ENCODE measurements around the gene SPRYD3.

SPRYD3 gene

GRCh38 chr12:53060064-53060720 lies 19.0 kb downstream of the SPRYD3 start:
- Histone ChIP-seq H3K4me1 (ENCODE audit: control insufficient read depth, insufficient read depth, low read length) (peaks cover 6% of the 10 kb centered on the region), H3K4me3 (ENCODE audit: low read depth, low read length) (no peak overlapping the region), H3K27ac (ENCODE audit: extremely low read depth, low read depth, low read length) (no peak overlapping the region), H3K9me3 (ENCODE audit: control insufficient read depth, insufficient read depth, low read depth, low read length) (no peaks in the 10 kb centered on the region), H3K36me3 (ENCODE audit: control insufficient read depth in 2 of 2, insufficient read depth in 1 of 2, low read length in 2 of 2) (peaks cover 0 to 44% of the 10 kb centered on the region in 2 experiments; a peak in 1 of 3 replicates)
- POLR2A ChIA-PET = interaction anchor here (1.1 to 1.7 kb wide), 2 partner anchors 19 to 37 kb away, joined by 4 read pairs; partner anchors contain the start of genes IGFBP6 and SPRYD3
- no peak for TF ChIP-seq ZNF768 (tag by site-specific recombination; IDR thresholded peaks at IDR 0.05)
- TF ChIP-seq, protein P1, sequence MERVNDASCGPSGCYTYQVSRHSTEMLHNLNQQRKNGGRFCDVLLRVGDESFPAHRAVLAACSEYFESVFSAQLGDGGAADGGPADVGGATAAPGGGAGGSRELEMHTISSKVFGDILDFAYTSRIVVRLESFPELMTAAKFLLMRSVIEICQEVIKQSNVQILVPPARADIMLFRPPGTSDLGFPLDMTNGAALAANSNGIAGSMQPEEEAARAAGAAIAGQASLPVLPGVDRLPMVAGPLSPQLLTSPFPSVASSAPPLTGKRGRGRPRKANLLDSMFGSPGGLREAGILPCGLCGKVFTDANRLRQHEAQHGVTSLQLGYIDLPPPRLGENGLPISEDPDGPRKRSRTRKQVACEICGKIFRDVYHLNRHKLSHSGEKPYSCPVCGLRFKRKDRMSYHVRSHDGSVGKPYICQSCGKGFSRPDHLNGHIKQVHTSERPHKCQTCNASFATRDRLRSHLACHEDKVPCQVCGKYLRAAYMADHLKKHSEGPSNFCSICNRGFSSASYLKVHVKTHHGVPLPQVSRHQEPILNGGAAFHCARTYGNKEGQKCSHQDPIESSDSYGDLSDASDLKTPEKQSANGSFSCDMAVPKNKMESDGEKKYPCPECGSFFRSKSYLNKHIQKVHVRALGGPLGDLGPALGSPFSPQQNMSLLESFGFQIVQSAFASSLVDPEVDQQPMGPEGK (tag by site-specific recombination; IDR thresholded peaks at IDR 0.05) = no peak
- TF ChIP-seq TRIM28 (IDR thresholded peaks at IDR 0.05; ENCODE audit: borderline replicate concordance, low read length) = no peak
- no peak for TF ChIP-seq ZNF324 (tag by site-specific recombination; IDR thresholded peaks at IDR 0.05)
- no peak for TF ChIP-seq ZSCAN5A (tag by site-specific recombination; IDR thresholded peaks at IDR 0.05)
- no peak for TF ChIP-seq ZNF184 (tag by site-specific recombination; IDR thresholded peaks at IDR 0.05)
- TF ChIP-seq ZNF114 (tag by site-specific recombination; IDR thresholded peaks at IDR 0.05) = no peak
- no peak for TF ChIP-seq ZNF214 (tag by site-specific recombination; IDR thresholded peaks at IDR 0.05; ENCODE audit: borderline replicate concordance)
- no peak for TF ChIP-seq ZNF311 (tag by site-specific recombination; IDR thresholded peaks at IDR 0.05; ENCODE audit: borderline replicate concordance)
- no peak for TF ChIP-seq ZNF221 (tag by site-specific recombination; IDR thresholded peaks at IDR 0.05; ENCODE audit: borderline replicate concordance)
- TF ChIP-seq ZBTB44 (tag by site-specific recombination; IDR thresholded peaks at IDR 0.05) = no peak
- TF ChIP-seq ZNF391 (tag by site-specific recombination; IDR thresholded peaks at IDR 0.05; ENCODE audit: borderline replicate concordance, low read depth) = no peak
- TF ChIP-seq ZNF394 (tag by site-specific recombination; IDR thresholded peaks at IDR 0.05; ENCODE audit: borderline replicate concordance) = no peak
- no peak for TF ChIP-seq ZNF561 (tag by site-specific recombination; IDR thresholded peaks at IDR 0.05; ENCODE audit: borderline replicate concordance)
- CTCF ChIA-PET = interaction anchor here (1.3 kb wide), 1 partner anchor 39 kb away, joined by 4 read pairs; no protein-coding TSS in a partner anchor

DNA sequence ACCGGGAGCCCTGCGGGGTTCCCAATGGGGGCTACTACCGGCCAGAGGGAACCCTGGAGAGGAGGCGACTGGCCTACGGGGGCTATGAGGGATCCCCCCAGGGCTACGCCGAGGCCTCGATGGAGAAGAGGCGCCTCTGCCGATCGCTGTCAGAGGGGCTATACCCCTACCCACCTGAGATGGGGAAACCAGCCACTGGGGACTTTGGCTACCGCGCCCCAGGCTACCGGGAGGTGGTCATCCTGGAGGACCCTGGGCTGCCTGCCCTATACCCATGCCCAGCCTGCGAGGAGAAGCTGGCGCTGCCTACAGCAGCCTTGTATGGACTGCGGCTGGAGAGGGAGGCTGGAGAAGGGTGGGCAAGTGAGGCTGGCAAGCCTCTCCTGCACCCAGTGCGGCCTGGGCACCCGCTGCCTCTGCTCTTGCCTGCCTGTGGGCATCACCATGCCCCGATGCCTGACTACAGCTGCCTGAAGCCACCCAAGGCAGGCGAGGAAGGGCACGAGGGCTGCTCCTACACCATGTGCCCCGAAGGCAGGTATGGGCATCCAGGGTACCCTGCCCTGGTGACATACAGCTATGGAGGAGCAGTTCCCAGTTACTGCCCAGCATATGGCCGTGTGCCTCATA lies 19.6 kb downstream of the SPRYD3 start:
- CTCF ChIA-PET = interaction anchor here (1.3 kb wide), 1 partner anchor 39 kb away, joined by 4 read pairs; no protein-coding TSS in a partner anchor
- TF ChIP-seq YY1 (tag by site-specific recombination; IDR thresholded peaks at IDR 0.05) (no peak), ZNF2 (tag by site-specific recombination; IDR thresholded peaks at IDR 0.05) (no peak)
- H3K36me3 ChIP-seq (ENCODE audit: control insufficient read depth in 2 of 2, insufficient read depth in 1 of 2, low read length in 2 of 2) = peaks cover 0 to 38% of the 10 kb centered on the region in 2 experiments; a peak in 1 of 3 replicates
- H3K4me1 ChIP-seq (ENCODE audit: control insufficient read depth, insufficient read depth, low read length) = peaks cover 6% of the 10 kb centered on the region
- no peaks in the 10 kb centered on the region for H3K9me3 ChIP-seq (ENCODE audit: control insufficient read depth, insufficient read depth, low read depth, low read length)
- H3K27ac ChIP-seq (ENCODE audit: extremely low read depth, low read depth, low read length) = no peak overlapping the region
- no peak overlapping the region for H3K4me3 ChIP-seq (ENCODE audit: low read depth, low read length)
- POLR2A ChIA-PET = interaction anchor here (0.6 to 1.1 kb wide), 2 partner anchors 20 to 176 kb away, joined by 4 to 6 read pairs; partner anchors contain the start of gene SPRYD3
